ENCODE measurements around the gene SELE. TPM values are rescaled to one million over a fixed set of nuclear protein-coding genes. Genes with fewer than 3 reads are reported as not detected.
A peak's percentile ranks its signal among the peaks of the same experiment; 100 is the strongest.
"Not testable (repeated sequence)": the region's sequence is repeated elsewhere in the genome, so short reads cannot be mapped to it uniquely, and the experiment has no call there.

SELE gene
- total and polyA plus RNA-seq, 2 donors (not counting 1 experiment from before 2014, with no cell fraction given): not detected

DNA sequence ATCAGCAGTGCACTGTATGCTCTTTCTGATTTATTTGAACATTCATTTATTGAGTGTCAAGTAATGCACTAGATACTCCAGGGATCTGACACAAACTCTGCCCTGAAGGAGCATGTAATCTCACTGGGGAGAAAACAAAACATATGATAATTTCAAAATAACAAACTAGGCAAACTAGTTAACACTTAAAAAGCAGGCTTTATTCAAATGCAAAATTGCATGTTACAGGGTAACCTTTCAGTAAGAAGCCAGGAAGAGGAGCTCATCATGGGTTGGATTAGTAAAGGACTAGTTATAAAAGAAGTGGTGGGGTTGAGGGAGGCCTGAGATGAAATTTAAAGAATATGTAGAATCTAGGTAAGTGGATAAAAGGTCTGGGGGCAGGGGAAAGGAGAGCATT, 43.4 kb downstream of the SELE start:
- Histone ChIP-seq H3K27ac (ENCODE audit: insufficient read depth, low read length) (no peak overlapping the region), H3K79me2 (ENCODE audit: control insufficient read depth, insufficient read depth, low read length) (no peaks in the 10 kb centered on the region), H3K9me3 (ENCODE audit: control insufficient read depth, insufficient read depth, low read depth, low read length) (no peaks in the 10 kb centered on the region), H3K36me3 (ENCODE audit: control insufficient read depth, insufficient read depth, low read length) (no peaks in the 10 kb centered on the region), H3K9ac (ENCODE audit: insufficient read depth, low read length) (no peak overlapping the region), H3K4me3 (replicated peaks in 1 of 4; ENCODE audit: control extremely low read depth in 1 of 4, insufficient read depth in 1 of 4, low read depth in 3 of 4, low read length in 4 of 4) (no peak overlapping the region), H3K4me2 (ENCODE audit: extremely low read depth, insufficient read depth, low read length) (no peak overlapping the region), H2AFZ (ENCODE audit: low read length) (no peak overlapping the region), H4K20me1 (ENCODE audit: control insufficient read depth, extremely low read depth, insufficient read depth, low read length) (no peaks in the 10 kb centered on the region), H3K27me3 (ENCODE audit: control insufficient read depth, insufficient read depth, low read length) (no peaks in the 10 kb centered on the region), H3K4me1 (ENCODE audit: control insufficient read depth, extremely low read depth, insufficient read depth, low read length) (no peaks in the 10 kb centered on the region)
- TF ChIP-seq, protein P1, sequence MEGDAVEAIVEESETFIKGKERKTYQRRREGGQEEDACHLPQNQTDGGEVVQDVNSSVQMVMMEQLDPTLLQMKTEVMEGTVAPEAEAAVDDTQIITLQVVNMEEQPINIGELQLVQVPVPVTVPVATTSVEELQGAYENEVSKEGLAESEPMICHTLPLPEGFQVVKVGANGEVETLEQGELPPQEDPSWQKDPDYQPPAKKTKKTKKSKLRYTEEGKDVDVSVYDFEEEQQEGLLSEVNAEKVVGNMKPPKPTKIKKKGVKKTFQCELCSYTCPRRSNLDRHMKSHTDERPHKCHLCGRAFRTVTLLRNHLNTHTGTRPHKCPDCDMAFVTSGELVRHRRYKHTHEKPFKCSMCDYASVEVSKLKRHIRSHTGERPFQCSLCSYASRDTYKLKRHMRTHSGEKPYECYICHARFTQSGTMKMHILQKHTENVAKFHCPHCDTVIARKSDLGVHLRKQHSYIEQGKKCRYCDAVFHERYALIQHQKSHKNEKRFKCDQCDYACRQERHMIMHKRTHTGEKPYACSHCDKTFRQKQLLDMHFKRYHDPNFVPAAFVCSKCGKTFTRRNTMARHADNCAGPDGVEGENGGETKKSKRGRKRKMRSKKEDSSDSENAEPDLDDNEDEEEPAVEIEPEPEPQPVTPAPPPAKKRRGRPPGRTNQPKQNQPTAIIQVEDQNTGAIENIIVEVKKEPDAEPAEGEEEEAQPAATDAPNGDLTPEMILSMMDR (conservative IDR thresholded peaks at IDR 0.05 in 1 of 2, IDR thresholded peaks at IDR 0.05 in 1 of 2; ENCODE audit: low read depth in 1 of 2, low read length in 2 of 2): no peak
- DNase-seq (ENCODE audit: low read depth in 2 of 2): no peak

DNA sequence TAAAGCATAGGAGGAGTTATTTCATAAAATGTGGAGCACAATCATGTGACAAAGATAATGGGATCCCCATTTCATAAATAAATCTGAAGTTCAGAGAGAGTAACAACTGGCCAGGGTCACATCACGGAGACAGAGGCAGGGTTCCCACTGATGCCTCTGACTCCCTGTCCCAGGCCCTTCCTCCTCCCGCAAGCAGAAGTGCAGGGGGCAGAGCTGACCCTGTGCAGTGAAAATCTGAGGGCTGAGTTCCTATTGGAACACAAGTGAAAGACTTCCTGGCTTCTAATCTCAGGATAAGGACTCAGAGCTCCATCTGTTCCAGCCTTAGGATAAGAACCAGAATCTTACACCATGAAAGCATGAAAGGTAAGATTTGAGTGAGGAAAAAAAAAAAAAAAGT, 44.5 kb downstream of the SELE start:
- H3K79me2 ChIP-seq (ENCODE audit: control insufficient read depth, insufficient read depth, low read length): no peaks in the 10 kb centered on the region
- no peaks in the 10 kb centered on the region for H4K20me1 ChIP-seq (ENCODE audit: control insufficient read depth, extremely low read depth, insufficient read depth, low read length)
- no peaks in the 10 kb centered on the region for H3K4me1 ChIP-seq (ENCODE audit: control insufficient read depth, extremely low read depth, insufficient read depth, low read length)
- H3K4me3 ChIP-seq (replicated peaks in 1 of 4; ENCODE audit: control extremely low read depth in 1 of 4, insufficient read depth in 1 of 4, low read depth in 3 of 4, low read length in 4 of 4): no peak overlapping the region
- TF ChIP-seq EZH2 (IDR thresholded peaks at IDR 0.05; ENCODE audit: low read length, missing control alignments): no peak
- H3K27ac ChIP-seq (ENCODE audit: insufficient read depth, low read length): no peak overlapping the region
- H3K9ac ChIP-seq (ENCODE audit: insufficient read depth, low read length): no peak overlapping the region
- H3K36me3 ChIP-seq (ENCODE audit: control insufficient read depth, insufficient read depth, low read length): no peaks in the 10 kb centered on the region
- H2AFZ ChIP-seq (ENCODE audit: low read length): no peak overlapping the region
- H3K9me3 ChIP-seq (ENCODE audit: control insufficient read depth, insufficient read depth, low read depth, low read length): no peaks in the 10 kb centered on the region
- H3K27me3 ChIP-seq (ENCODE audit: control insufficient read depth, insufficient read depth, low read length): no peaks in the 10 kb centered on the region
- H3K4me2 ChIP-seq (ENCODE audit: extremely low read depth, insufficient read depth, low read length): no peak overlapping the region
- no peak for DNase-seq (ENCODE audit: low read depth in 2 of 2)

DNA sequence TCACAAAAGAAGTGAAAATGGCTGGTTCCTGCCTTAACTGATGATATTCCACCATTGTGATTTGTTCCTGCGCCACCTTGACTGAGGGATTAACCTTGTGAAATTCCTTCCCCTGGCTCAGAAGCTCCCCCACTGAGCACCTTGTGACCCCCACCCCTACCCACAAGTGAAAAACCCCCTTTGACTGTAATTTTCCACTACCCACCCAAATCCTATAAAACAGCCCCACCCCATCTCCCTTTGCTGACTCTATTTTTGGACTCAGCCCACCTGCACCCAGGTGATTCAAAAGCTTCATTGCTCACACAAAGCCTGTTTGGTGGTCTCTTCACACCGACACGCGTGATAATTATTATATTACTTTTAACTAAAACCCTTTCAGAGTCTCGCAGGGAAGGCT, 45.5 kb downstream of the SELE start:
- not testable (repeated sequence) for H3K4me2 ChIP-seq (ENCODE audit: extremely low read depth, insufficient read depth, low read length); H3K79me2 ChIP-seq (ENCODE audit: control insufficient read depth, insufficient read depth, low read length); H3K36me3 ChIP-seq (ENCODE audit: control insufficient read depth, insufficient read depth, low read length); H3K4me1 ChIP-seq (ENCODE audit: control insufficient read depth, extremely low read depth, insufficient read depth, low read length); H3K9ac ChIP-seq (ENCODE audit: insufficient read depth, low read length); H3K27ac ChIP-seq (ENCODE audit: insufficient read depth, low read length); H3K27me3 ChIP-seq (ENCODE audit: control insufficient read depth, insufficient read depth, low read length); H4K20me1 ChIP-seq (ENCODE audit: control insufficient read depth, extremely low read depth, insufficient read depth, low read length); H3K9me3 ChIP-seq (ENCODE audit: control insufficient read depth, insufficient read depth, low read depth, low read length); H2AFZ ChIP-seq (ENCODE audit: low read length); DNase-seq (ENCODE audit: low read depth in 2 of 2); H3K4me3 ChIP-seq (replicated peaks in 1 of 4; ENCODE audit: control extremely low read depth in 1 of 4, insufficient read depth in 1 of 4, low read depth in 3 of 4, low read length in 4 of 4)

DNA sequence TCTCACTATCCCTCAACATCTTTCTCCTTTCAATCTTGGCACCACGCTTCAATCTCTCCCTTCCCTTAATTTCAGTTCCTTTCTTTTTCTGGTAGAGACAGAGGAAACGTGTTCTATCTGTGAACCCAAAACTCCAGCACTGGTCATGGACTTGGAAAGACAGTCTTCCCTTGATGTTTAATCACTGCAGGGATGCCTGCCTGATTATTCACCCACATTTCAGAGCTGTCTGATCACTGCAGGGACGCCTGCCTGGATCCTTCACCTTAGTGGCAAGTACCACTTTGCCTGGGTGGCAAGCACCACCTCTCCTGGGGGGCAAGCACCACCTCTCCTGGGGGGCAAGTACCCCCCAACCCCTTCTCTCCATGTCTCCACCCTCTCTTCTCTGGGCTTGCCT, 50.2 kb downstream of the SELE start:
- Histone ChIP-seq H3K27me3 (ENCODE audit: control insufficient read depth, insufficient read depth, low read length) (no peaks in the 10 kb centered on the region), H3K4me2 (ENCODE audit: extremely low read depth, insufficient read depth, low read length) (no peak overlapping the region), H3K4me3 (replicated peaks in 1 of 4; ENCODE audit: control extremely low read depth in 1 of 4, insufficient read depth in 1 of 4, low read depth in 3 of 4, low read length in 4 of 4) (no peak overlapping the region), H3K9me3 (ENCODE audit: control insufficient read depth, insufficient read depth, low read depth, low read length) (no peaks in the 10 kb centered on the region), H2AFZ (ENCODE audit: low read length) (no peak overlapping the region), H3K36me3 (ENCODE audit: control insufficient read depth, insufficient read depth, low read length) (no peaks in the 10 kb centered on the region), H3K4me1 (ENCODE audit: control insufficient read depth, extremely low read depth, insufficient read depth, low read length) (no peaks in the 10 kb centered on the region), H4K20me1 (ENCODE audit: control insufficient read depth, extremely low read depth, insufficient read depth, low read length) (no peaks in the 10 kb centered on the region), H3K9ac (ENCODE audit: insufficient read depth, low read length) (no peak overlapping the region), H3K27ac (ENCODE audit: insufficient read depth, low read length) (no peak overlapping the region), H3K79me2 (ENCODE audit: control insufficient read depth, insufficient read depth, low read length) (no peaks in the 10 kb centered on the region)
- TF ChIP-seq, protein P1 (conservative IDR thresholded peaks at IDR 0.05 in 1 of 2, IDR thresholded peaks at IDR 0.05 in 1 of 2; ENCODE audit: low read depth in 1 of 2, low read length in 2 of 2): no peak
- no peak for TF ChIP-seq EZH2 (IDR thresholded peaks at IDR 0.05; ENCODE audit: low read length, missing control alignments)
- peak in 1 of 2 donors; percentile 9 for DNase-seq (ENCODE audit: low read depth in 2 of 2)

DNA sequence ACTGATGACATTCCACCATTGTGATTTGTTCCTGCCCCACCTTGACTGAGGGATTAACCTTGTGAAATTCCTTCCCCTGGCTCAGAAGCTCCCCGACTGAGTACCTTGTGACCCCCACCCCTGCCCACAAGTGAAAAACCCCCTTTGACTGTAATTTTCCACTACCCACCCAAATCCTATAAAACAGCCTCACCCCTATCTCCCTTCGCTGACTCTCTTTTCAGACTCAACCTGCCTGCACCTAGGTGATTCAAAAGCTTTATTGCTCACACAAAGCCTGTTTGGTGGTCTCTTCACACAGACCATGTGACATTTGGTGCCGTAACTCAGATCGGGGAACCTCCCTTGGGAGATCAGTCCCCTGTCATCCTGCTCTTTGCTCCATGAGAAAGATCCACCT, 50.7 kb downstream of the SELE start:
- not testable (repeated sequence) for DNase-seq (ENCODE audit: low read depth in 2 of 2)

More for the DNA sequence above, 50.7 kb downstream of the SELE start:
- not testable (repeated sequence) for H3K27ac ChIP-seq (ENCODE audit: insufficient read depth, low read length); H3K4me3 ChIP-seq (replicated peaks in 1 of 4; ENCODE audit: control extremely low read depth in 1 of 4, insufficient read depth in 1 of 4, low read depth in 3 of 4, low read length in 4 of 4); H3K27me3 ChIP-seq (ENCODE audit: control insufficient read depth, insufficient read depth, low read length); H4K20me1 ChIP-seq (ENCODE audit: control insufficient read depth, extremely low read depth, insufficient read depth, low read length); H3K36me3 ChIP-seq (ENCODE audit: control insufficient read depth, insufficient read depth, low read length); H3K79me2 ChIP-seq (ENCODE audit: control insufficient read depth, insufficient read depth, low read length); H3K9me3 ChIP-seq (ENCODE audit: control insufficient read depth, insufficient read depth, low read depth, low read length); H2AFZ ChIP-seq (ENCODE audit: low read length); H3K4me2 ChIP-seq (ENCODE audit: extremely low read depth, insufficient read depth, low read length); H3K9ac ChIP-seq (ENCODE audit: insufficient read depth, low read length); H3K4me1 ChIP-seq (ENCODE audit: control insufficient read depth, extremely low read depth, insufficient read depth, low read length)
